Measurements from ENCODE around the gene UPF3B.

DNA sequence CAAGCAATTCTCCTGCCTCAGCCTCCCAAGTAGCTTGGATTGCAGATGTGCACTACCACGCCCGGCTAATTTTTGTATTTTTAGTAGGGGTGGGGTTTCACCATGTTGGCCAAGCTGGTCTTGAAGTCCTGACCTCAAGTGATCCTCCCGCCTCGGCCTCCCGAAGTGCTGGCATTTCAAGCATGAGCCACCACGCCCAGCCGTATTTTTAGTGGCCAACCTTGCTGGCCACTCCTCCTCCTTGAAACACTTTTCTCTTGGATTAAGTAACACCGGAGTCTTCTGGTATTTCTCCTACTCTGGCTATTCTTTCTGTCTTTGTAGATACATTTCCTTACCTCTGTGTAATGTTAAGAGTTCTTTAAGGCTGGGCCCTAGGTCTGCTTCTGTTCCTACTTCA is 50.2 kb downstream of the UPF3B start:
- TF ChIP-seq, protein P1, sequence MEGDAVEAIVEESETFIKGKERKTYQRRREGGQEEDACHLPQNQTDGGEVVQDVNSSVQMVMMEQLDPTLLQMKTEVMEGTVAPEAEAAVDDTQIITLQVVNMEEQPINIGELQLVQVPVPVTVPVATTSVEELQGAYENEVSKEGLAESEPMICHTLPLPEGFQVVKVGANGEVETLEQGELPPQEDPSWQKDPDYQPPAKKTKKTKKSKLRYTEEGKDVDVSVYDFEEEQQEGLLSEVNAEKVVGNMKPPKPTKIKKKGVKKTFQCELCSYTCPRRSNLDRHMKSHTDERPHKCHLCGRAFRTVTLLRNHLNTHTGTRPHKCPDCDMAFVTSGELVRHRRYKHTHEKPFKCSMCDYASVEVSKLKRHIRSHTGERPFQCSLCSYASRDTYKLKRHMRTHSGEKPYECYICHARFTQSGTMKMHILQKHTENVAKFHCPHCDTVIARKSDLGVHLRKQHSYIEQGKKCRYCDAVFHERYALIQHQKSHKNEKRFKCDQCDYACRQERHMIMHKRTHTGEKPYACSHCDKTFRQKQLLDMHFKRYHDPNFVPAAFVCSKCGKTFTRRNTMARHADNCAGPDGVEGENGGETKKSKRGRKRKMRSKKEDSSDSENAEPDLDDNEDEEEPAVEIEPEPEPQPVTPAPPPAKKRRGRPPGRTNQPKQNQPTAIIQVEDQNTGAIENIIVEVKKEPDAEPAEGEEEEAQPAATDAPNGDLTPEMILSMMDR (conservative IDR thresholded peaks at IDR 0.05; ENCODE audit: low read depth, low read length) = no peak
- TF ChIP-seq EZH2 (IDR thresholded peaks at IDR 0.05; ENCODE audit: low read length, unreplicated experiment) = no peak
- TF ChIP-seq EZH2phosphoT487 (IDR thresholded peaks at IDR 0.05; ENCODE audit: borderline replicate concordance, low read length) = no peak

All from PC-3 (cell line).